Fibroblast of mammary gland (primary cell): ENCODE results near the gene SCPEP1.

Source experiments
- DNase-seq: peaks from one replicate; pipeline ENCODE4 v3.0.0-alpha.2; 2010; ENCODE audit warnings: low read depth
- H3K4me3 ChIP-seq: 2 replicates; pipeline ENCODE4 v1.5.1; 2011; ENCODE audit warnings: low read depth, mild to moderate bottlenecking, low read length, moderate library complexity; ENCODE audit not compliant: control insufficient read depth
- TF ChIP-seq, protein P1 (sequence below): conservative IDR thresholded peaks from 2 replicates; pipeline ENCODE4 v1.5.1; 2011; ENCODE audit warnings: low read depth, low read length, inconsistent platforms; ENCODE audit not compliant: control insufficient read depth, insufficient read depth

Gene SCPEP1

GRCh38 chr17:57044976-57045867, 67.3 kb downstream of the SCPEP1 start:
- H3K4me3 ChIP-seq: no peak overlapping the region
- no peak for DNase-seq
- TF ChIP-seq, protein P1, sequence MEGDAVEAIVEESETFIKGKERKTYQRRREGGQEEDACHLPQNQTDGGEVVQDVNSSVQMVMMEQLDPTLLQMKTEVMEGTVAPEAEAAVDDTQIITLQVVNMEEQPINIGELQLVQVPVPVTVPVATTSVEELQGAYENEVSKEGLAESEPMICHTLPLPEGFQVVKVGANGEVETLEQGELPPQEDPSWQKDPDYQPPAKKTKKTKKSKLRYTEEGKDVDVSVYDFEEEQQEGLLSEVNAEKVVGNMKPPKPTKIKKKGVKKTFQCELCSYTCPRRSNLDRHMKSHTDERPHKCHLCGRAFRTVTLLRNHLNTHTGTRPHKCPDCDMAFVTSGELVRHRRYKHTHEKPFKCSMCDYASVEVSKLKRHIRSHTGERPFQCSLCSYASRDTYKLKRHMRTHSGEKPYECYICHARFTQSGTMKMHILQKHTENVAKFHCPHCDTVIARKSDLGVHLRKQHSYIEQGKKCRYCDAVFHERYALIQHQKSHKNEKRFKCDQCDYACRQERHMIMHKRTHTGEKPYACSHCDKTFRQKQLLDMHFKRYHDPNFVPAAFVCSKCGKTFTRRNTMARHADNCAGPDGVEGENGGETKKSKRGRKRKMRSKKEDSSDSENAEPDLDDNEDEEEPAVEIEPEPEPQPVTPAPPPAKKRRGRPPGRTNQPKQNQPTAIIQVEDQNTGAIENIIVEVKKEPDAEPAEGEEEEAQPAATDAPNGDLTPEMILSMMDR: no peak

GRCh38 chr17:57045868-57046704, 68.2 kb downstream of the SCPEP1 start:
- DNase-seq: no peak
- TF ChIP-seq, protein P1: no peak
- no peak overlapping the region for H3K4me3 ChIP-seq

GRCh38 chr17:57046749-57047148, 68.8 kb downstream of the SCPEP1 start:
- no peak for DNase-seq
- TF ChIP-seq, protein P1: no peak
- no peak overlapping the region for H3K4me3 ChIP-seq

DNA sequence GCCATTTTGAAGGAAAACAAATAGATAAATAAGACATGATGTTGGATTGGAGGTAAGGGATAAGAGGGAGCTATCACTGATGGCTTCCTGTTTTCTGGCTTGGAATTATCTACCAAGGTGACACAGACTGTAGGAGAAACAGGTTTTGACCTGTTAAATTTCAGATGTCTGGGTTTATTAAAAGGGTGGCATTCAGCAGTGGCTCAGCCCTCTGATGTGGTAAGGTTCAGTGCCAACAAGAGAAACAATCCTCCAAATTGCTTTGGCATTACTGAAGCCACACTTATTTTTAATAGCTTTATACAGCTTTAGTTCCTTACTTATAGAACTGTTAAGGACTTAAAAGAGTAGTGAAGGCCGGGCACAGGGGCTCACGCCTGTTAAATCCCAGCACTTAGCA, 70.2 kb downstream of the SCPEP1 start:
- no peak for DNase-seq
- no peak overlapping the region for H3K4me3 ChIP-seq
- TF ChIP-seq, protein P1: no peak

- DNase-seq: no peak
- TF ChIP-seq, protein P1: no peak
- no peak overlapping the region for H3K4me3 ChIP-seq
These were observed 72.4 kb downstream of the SCPEP1 start for GRCh38 chr17:57050306-57050705.

- no peak for DNase-seq
- H3K4me3 ChIP-seq: no peak overlapping the region
- TF ChIP-seq, protein P1: no peak
These were observed 74.0 kb downstream of the SCPEP1 start for GRCh38 chr17:57051886-57052361.
